NCI-H345 (cell line): ENCODE measurements around the gene LHFPL4.
"Not testable (repeated sequence)": the region's sequence is repeated elsewhere in the genome, so short reads cannot be mapped to it uniquely, and the experiment has no call there.

Experiments used
- DNase-seq: peaks from one replicate; lab custom pipeline; 2025; lab: John Stamatoyannopoulos, UW

LHFPL4 gene

DNA sequence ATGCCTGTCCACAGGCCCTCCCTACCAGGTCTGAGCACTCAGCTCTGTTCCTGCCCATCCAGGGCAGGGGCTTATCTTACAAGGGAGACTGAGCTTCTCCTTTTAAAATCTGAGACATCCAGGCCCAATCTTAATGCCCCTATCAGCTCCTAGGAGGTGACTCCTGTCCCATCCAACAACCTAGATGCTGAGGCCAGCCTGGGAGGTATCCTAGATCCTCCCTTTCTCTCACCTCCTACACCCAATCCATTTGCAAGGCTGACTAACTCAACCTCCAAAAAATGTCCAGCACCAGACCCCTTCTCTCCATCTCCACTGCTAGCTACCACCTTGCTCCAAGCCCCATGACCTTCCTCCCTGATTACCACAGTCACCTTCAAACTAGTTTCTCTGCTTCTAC is 17.4 kb downstream of the LHFPL4 start:
- DNase-seq = no peak

- no peak for DNase-seq
Observed at GRCh38 chr3:9534429-9534828, 19.2 kb downstream of the LHFPL4 start.

DNA sequence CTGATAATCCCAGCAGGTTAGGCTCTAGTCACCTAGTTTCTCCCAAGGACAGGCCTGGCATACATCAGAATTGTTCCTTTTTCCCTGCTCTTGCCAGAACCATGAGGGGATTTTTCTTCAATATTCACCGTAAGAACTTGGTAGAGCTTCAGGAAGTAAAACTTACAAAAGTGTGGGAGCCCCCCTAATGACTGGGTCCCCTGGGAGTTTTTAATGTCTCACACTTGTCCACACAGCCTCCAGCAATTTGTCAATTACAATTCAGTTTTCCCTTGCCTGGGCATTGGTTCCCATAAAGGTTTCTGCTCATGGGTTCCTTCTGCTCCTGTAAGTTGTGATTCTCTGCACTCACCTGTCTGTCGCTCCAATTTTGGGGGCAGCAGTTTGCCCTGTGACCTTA is 28.5 kb downstream of the LHFPL4 start:
- DNase-seq = no peak

DNA sequence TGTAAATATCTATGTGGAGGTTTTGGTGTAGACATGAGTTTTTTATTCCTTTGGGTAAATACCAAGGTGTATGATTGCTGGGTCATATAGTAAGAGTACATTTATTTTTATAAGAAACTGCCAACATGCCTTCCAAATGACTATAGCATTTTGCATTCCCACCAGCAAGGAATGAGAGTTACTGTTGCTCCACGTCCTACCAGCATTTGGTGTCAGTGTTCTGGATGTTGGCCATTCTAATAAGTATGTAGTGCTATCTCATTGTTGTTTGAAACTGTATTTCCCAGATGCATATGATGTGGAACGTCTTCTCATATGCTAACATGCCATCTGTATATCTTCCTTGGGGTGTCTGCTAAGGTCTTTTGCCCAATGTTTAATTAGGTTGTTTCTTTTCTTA is 38.7 kb downstream of the LHFPL4 start:
- no peak for DNase-seq

DNA sequence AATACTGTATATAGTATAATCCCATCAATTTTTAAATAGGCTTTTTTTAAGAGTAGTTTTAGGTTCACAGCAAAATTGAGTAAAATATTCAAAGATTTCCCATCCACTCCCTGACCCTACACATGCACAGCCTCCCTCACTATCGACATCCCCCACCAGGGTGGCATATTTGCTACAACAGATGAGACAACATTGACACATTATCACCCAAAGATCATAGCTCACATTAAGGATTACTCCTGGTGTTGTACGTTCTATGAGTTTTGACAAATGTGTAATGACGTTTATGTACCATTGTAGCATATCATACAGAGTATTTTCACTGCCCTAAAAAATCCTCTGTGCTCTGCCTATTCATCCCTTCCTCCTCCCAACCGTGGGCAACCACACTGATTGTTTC is 39.3 kb downstream of the LHFPL4 start:
- no peak for DNase-seq

DNA sequence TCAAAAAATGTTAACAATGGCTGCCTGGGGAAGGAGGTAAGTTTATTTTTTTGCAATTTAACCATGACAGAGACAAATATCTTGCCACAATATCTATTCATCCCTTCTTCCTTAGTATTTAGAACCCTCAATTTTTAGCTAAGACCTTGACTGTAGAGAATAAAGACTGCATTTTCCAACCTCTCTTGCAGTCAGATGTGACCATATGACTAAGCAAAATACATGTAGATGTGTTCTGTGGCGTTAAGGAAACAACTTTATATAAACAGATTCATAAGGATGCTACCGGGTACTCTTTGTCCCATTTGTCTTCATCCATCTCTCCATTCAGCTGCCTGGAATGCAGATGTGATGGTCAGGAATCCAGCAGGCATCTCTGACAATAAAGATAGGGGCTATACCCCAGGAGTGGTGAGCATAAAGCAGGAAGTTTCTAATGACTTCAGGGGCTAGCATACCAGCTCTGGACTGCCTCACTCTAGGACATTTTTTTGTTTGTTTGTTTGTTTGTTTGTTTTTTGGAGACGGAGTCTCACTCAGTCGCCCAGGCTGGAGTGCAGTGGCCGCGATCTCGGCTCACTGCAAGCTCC is 41.1 kb downstream of the LHFPL4 start:
- no peak for DNase-seq

GRCh38 chr3:9508781-9509180 is 44.8 kb downstream of the LHFPL4 start:
- DNase-seq = no peak

DNA sequence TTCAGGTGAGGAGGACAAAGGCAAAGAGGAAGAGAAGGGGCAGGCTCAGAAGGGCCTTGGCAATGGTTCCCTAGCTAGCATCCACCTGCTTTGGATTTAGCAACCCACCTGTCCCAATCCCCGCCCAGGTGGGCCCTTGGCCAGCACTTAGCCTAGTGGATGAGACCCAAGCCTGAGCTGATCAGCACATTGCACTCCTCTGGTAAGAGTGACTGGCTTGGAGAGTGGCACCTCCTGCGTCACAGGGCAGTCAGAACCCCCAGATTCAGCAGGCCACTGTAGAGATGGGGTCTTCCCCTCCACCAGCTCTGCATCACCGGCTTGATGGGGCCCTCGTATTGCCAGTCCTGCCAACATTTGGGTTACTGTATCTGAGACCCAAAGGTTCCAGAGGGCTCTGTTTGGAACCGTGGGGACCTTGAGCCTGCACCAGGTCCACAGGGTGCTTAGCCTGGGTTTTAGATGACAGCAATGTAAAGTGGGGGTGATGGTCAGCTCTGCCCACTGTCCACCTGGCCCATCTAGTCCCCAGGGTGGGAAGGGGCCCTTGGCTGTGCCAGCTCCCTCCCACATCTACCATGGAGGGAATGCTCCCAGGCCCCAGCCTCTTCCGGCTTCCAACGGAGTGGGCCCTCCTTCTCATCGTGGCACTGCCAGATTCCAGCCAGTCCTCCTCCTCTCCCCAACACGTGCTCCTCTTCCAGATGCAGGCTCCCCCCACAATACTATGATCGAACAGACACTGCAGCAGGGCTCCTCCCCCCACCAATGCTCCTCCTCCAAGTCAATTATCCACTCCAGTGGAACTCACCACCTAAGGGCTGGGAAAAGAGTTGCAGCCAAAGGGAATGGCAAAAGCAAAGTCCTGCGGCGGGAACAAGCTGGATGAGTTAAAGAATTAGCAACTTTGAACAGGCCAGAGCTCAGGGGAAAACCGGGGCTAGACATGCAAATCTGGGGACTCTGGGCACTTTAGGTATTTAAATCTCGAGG is 45.7 kb downstream of the LHFPL4 start:
- no peak for DNase-seq

DNA sequence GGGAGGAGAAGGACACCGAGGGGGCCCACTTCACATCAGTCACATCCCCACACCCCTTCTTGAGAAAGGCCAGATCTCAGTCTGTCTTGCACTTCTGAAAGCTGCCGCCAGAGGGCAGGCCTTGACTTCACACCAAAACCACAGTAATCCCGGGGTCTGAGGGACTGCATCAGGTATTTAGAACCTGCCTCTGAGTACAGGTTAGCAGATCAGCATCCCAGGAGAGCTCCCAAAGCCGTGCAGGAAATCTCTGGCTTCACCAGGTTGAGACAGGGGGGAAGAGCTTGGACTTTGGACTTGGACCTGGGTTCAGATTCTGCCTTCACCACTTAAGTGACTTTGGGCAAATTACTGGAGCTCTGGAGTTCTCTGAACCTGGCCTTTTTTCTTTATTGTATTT is 50.3 kb downstream of the LHFPL4 start:
- peak; percentile 54 for DNase-seq

DNA sequence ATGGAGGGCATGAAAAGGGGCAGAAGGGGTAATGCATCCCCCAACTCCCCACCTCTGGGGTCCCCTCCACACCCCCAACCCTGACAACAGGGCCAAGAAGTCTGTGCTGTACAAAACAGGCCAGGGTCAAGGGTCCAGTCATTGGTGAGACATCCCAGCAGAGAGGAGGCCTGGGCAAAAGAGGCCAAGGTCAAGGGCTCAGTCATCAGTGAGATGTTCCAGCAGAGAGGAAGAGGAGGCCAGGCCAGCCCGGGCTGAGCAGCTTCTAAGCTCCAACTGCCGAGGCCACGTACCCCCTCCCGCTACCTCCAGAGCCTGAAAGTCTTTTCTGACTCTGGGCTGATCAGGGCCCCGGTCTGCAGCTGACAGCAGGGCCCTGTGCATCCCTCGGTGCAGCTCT is 52.4 kb downstream of the LHFPL4 start:
- no peak for DNase-seq

DNA sequence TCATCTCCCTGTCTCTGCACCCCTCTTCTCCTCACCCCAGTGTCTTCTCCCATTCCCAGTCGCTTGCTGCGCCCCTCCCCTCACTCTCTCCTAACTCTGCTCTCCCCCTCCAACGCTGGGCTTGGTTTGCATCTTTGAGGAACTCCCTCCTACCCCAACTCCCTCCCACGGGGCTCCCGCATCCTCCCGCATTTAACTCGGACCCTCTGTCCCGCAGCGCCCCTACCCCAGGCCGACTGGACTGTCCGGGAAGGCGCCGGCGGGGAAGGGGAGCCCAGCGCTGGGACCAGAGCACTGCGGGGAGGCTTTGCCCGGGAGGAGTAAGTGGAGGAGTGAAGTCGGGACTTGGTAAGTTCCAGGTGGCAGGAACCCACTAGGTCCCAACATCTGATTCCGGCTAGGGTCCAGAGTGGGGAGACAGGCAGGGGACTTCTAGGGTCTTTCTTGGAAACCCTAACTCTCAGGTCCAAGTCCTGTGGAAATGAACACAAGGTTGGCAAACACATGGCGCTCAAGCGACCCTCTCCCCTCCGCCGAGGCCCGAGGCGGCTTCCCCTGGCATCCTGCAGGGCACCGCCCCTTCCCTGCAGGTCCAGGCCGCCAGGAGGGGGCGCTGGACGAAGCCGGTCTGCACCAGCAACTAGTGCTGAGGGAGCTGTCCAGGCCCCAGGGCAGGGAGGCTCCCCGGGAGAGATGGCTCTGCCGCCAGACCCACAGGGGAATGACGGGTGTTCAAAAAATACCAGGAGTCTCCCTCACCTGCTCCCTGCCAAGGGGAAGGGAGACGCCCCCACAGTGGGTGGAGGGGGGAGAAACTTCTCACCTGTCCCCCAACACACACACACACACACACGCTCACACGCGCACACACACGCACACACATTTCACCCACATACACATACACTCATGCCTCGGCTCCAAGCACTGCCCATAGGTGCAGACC is 53.2 kb downstream of the LHFPL4 start:
- DNase-seq = no peak

GRCh38 chr3:9499455-9500107 is 54.0 kb downstream of the LHFPL4 start:
- no peak for DNase-seq

DNA sequence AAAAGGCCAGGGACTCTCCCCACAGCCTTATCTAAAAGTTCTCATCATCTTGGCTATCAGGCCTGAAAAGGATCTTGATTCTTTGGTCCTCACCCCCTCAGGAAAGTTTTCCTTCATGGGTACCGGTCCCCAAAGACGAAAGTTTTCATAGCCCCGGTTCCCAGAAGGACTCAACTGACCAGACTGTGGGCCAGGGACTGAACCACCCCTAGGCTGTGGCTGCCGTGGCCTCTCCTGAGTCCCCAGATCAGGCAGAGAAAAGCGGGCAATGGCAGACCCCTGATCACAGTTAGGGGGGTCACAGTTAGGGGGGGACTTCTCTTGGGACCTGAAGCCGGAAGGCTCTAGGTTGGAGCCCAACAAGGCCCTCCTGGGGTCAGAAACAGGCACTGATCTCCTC is 54.8 kb downstream of the LHFPL4 start:
- no peak for DNase-seq

DNA sequence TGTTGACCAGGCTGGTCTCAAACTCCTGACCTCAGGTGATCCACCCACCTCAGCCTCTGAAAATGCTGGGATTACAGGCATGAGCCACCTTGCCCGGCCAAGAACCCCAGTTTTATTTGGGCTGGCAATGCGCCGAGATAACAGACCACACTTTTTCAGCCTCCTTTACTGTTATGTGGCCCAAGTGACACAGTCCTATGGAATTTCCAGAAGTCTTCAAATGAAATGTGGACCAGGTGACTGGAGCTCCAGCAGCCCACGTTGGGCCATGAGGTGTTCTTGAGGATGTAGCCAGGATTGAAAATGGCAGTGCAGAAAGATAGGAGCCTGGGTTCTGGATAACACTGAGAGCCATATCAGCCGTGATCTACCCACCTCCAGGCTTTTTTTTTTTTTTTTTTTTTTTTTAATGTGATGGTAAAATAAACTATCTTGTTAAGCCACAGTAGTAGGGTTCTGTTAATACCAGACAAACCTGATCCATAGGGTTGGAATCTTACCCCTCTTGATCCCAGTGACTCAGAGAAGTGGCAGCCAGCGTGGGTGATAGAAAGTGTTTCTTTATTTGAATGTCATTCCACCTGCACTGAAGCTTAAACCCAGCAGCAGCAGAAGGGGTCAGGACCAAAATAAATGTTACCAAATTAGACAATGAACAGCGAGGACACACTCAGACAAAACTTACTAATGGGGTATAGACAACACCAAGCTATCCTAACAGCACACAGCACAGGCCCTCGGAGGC is 55.6 kb downstream of the LHFPL4 start:
- no peak for DNase-seq

GRCh38 chr3:9496893-9497292 is 56.7 kb downstream of the LHFPL4 start:
- DNase-seq = no peak

- not testable (repeated sequence) for DNase-seq
Observed at GRCh38 chr3:9494036-9494435, 59.6 kb downstream of the LHFPL4 start.

DNA sequence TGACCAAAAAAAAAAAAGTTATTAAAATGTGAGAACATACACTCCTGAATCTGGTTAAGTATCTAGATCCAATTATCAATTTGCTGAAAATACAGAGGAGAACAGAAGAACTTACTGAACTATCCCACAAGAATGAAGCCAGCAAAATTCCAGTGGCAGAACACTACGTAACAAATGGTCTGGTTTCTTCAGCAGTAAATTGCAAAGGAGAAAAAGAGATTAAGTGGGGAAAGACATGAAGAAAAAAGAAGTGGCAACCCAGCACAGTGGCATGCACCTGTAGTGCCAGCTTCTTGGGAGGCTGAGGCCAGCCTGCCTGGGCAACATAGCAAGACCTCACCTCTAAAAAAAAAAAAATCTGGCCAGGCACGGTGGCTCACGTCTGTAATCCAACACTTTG is 62.1 kb downstream of the LHFPL4 start:
- DNase-seq = no peak

- no peak for DNase-seq
Observed at GRCh38 chr3:9485248-9485647, 68.4 kb downstream of the LHFPL4 start.

DNA sequence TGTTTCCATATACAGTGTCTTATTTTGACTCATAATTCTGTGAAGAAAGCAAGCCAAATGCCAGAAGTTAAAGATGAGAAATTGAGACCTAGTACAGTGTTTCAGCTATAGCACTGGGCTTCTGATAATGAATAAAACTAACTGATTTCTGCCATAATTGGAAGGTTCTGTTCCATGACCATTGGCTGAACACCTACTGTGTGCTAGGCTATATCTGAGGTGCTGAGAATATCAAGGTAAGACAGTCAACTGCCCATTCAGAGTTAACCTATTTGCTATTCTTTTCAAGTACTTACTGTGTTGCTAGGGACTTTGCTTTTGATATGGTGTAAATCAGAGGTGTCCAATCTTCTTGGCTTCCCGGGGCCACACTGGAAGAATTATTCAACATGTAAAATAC is 73.4 kb downstream of the LHFPL4 start:
- no peak for DNase-seq

DNA sequence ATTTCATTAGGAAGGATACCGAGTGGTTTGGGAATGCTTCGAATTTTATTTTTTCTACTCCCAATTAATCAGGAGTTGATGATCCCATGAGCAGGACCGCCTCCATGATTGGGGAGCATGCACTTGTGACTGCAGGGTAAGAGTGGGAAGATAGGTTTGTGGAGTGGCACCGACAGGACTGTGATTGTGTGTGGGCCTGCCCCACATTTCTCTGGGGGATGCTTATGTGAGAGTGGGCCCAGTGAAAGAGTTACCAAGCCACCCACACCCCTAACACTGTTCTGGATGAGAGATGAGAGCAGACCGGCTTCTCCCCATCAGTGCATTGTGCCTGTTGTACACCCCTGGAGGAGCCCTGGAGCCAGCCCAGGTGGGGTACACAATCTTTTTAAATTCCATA is 76.7 kb downstream of the LHFPL4 start:
- DNase-seq = no peak

DNA sequence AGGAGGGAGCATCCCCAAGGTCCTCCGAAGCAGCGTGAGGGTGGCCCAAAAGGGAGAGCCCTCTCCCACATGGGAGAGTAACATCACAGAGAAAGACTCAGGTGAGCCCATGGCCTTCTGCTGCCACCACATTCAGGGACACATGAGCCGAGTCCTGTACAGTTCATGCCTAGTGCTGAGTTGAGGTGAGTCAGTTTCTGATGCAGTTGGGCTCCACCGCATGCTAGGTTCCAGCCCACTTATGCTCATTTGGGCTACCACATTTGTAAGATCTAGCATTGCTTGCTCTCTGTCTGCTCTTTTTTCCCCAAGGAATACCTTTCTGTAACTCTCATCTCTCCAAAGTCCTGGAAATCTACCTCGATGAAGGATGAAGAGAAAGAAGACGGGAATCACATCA is 79.1 kb downstream of the LHFPL4 start:
- no peak for DNase-seq
